HEK293 (cell line): ENCODE data around the gene NDC1.
A peak's percentile ranks its signal among the peaks of the same experiment; 100 is the strongest.

ENCODE experiments used
- GLIS2 ChIP-seq: fragments of 450-650 bp; formaldehyde crosslinking; IDR thresholded peaks from 2 replicates; pipeline ENCODE4 v1.5.1; 2016; ENCODE audit warnings: missing biosample characterization, missing genetic modification characterization
- KLF1 ChIP-seq: fragments of 450-650 bp; formaldehyde crosslinking; IDR thresholded peaks from 2 replicates; pipeline ENCODE4 v1.5.1; 2016; ENCODE audit warnings: missing biosample characterization, missing genetic modification characterization
- REPIN1 ChIP-seq: fragments of 450-650 bp; formaldehyde crosslinking; IDR thresholded peaks from 2 replicates; pipeline ENCODE4 v1.5.1; 2017; ENCODE audit warnings: missing biosample characterization, missing genetic modification characterization, low read depth
- SP3 ChIP-seq: fragments of 450-650 bp; formaldehyde crosslinking; IDR thresholded peaks from 2 replicates; pipeline ENCODE4 v1.5.1; 2016; ENCODE audit warnings: missing biosample characterization, missing genetic modification characterization
- TCF7L2 ChIP-seq: IDR thresholded peaks from 2 replicates; pipeline ENCODE4 v1.6.1; 2011; ENCODE audit warnings: low read depth, mild to moderate bottlenecking, inconsistent platforms, low read length, moderate library complexity, borderline replicate concordance
- ZBTB21 ChIP-seq: fragments of 450-650 bp; formaldehyde crosslinking; IDR thresholded peaks from 2 replicates; pipeline ENCODE4 v1.5.1; 2017; ENCODE audit warnings: missing biosample characterization, missing genetic modification characterization
- ZBTB7A ChIP-seq: fragments of 450-650 bp; formaldehyde crosslinking; IDR thresholded peaks from 2 replicates; pipeline ENCODE4 v1.5.1; 2016; ENCODE audit warnings: low read depth, missing biosample characterization, missing genetic modification characterization
- ZIC2 ChIP-seq: fragments of 450-650 bp; formaldehyde crosslinking; IDR thresholded peaks from 2 replicates; pipeline ENCODE4 v1.5.1; 2016; ENCODE audit warnings: missing biosample characterization, missing genetic modification characterization
- ZNF121 ChIP-seq: fragments of 450-650 bp; formaldehyde crosslinking; IDR thresholded peaks from 2 replicates; pipeline ENCODE4 v1.5.1; 2016; ENCODE audit warnings: missing biosample characterization, missing genetic modification characterization
- ZNF24 ChIP-seq: fragments of 450-650 bp; formaldehyde crosslinking; IDR thresholded peaks from 2 replicates; pipeline ENCODE4 v1.5.1; 2016; ENCODE audit warnings: missing biosample characterization, missing genetic modification characterization
- ZNF561 ChIP-seq: fragments of 450-650 bp; IDR thresholded peaks from 2 replicates; pipeline ENCODE4 v1.5.1; 2018; ENCODE audit warnings: missing biosample characterization, missing genetic modification characterization, borderline replicate concordance
- ZNF658 ChIP-seq: fragments of 450-650 bp; formaldehyde crosslinking; IDR thresholded peaks from 2 replicates; pipeline ENCODE4; 2016; ENCODE audit warnings: missing biosample characterization, missing genetic modification characterization
- ZNF785 ChIP-seq: fragments of 450-650 bp; formaldehyde crosslinking; IDR thresholded peaks from 2 replicates; pipeline ENCODE4 v1.5.1; 2016; ENCODE audit warnings: missing biosample characterization, missing genetic modification characterization
- ZNF837 ChIP-seq: fragments of 450-650 bp; formaldehyde crosslinking; IDR thresholded peaks from 2 replicates; pipeline ENCODE4 v1.5.1; 2016; ENCODE audit warnings: missing biosample characterization, missing genetic modification characterization
- ZXDB ChIP-seq: fragments of 450-650 bp; formaldehyde crosslinking; IDR thresholded peaks from 2 replicates; pipeline ENCODE4 v1.5.1; 2016; ENCODE audit warnings: missing biosample characterization, missing genetic modification characterization
- TF ChIP-seq, protein P1 (sequence below): fragments of 450-650 bp; formaldehyde crosslinking; IDR thresholded peaks from 2 replicates; pipeline ENCODE4 v1.5.1; 2016; ENCODE audit warnings: missing biosample characterization, missing genetic modification characterization
- TF ChIP-seq, protein P2 (sequence below): fragments of 450-650 bp; formaldehyde crosslinking; IDR thresholded peaks from 2 replicates; pipeline ENCODE4 v1.5.1; 2016; ENCODE audit warnings: missing biosample characterization, missing genetic modification characterization
- TF ChIP-seq, protein P3 (sequence below): fragments of 450-650 bp; formaldehyde crosslinking; IDR thresholded peaks from 2 replicates; pipeline ENCODE4 v1.5.1; 2016; ENCODE audit warnings: missing biosample characterization, missing genetic modification characterization
- TF ChIP-seq, protein P4 (sequence below): fragments of 450-650 bp; formaldehyde crosslinking; IDR thresholded peaks from 2 replicates; pipeline ENCODE4 v1.5.1; 2016; ENCODE audit warnings: missing biosample characterization, missing genetic modification characterization, borderline replicate concordance
- TF ChIP-seq, protein P5 (sequence below): fragments of 450-650 bp; formaldehyde crosslinking; optimal IDR thresholded peaks from 2 replicates; pipeline ENCODE3; 2016; ENCODE audit warnings: missing biosample characterization, mild to moderate bottlenecking, missing genetic modification characterization
- TF ChIP-seq, protein P6 (sequence below): fragments of 450-650 bp; formaldehyde crosslinking; IDR thresholded peaks from 2 replicates; pipeline ENCODE4 v1.5.1; 2016; ENCODE audit warnings: missing biosample characterization, missing genetic modification characterization
- TF ChIP-seq, protein P7 (sequence below): fragments of 450-650 bp; formaldehyde crosslinking; IDR thresholded peaks from 2 replicates; pipeline ENCODE4 v1.5.1; 2016; ENCODE audit warnings: missing biosample characterization, missing genetic modification characterization

The NDC1 gene

DNA sequence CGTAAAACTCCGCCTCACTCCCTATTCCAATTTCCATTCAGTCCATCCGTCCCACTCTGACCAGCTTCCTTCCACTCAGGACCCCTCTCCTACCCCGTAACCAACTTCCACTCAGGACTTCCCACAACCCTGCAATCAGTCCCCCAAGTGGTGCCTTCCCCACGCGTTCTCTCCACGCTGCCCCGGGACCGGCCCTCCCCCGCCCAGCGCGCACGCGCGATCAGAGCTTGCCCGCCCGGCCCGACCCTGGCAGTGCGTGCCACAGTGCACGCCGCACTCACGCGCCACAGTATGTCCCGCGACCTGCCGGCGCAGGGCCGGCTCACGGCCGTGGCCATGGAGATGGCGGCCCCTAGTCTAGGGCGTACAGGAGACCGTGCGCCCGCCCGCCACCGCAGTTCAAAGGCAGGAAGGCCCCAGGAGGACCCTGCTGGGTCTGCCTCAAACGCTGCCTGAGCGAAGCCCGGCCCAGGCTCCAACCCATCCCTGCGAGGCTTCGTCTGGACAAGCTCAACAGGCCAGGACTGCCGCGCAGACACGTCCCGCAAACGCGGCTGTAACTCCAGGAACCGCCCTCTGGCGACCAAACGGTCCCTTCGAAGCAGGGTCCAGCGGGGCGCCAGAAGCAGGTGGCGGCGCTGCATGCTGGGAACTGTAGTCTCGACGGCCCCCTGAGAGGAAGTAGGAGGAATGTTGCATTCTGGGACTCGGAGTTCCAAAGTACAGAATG, at the start of gene NDC1 (continued):
- TF ChIP-seq REPIN1 (tag by site-specific recombination) (no peak), TCF7L2 (peak; percentile 96), ZBTB7A (peak; percentile 90), ZNF561 (tag by site-specific recombination) (peak; percentile 82), ZNF837 (tag by site-specific recombination) (no peak), ZNF658 (tag by site-specific recombination) (no peak), ZIC2 (peak; percentile 81), ZNF785 (tag by site-specific recombination) (0 out of 2 replicates have a peak, but pooled peaks have one; percentile 80), ZNF24 (peak; percentile 83), SP3 (peak; percentile 94), KLF1 (tag by site-specific recombination) (peak; percentile 66), ZNF121 (tag by site-specific recombination) (peak; percentile 92), GLIS2 (tag by site-specific recombination) (peak; percentile 67), ZXDB (tag by site-specific recombination) (peak; percentile 98), ZBTB21 (tag by site-specific recombination) (0 out of 2 replicates have a peak, but pooled peaks have one; percentile 67)
- TF ChIP-seq, protein P1, sequence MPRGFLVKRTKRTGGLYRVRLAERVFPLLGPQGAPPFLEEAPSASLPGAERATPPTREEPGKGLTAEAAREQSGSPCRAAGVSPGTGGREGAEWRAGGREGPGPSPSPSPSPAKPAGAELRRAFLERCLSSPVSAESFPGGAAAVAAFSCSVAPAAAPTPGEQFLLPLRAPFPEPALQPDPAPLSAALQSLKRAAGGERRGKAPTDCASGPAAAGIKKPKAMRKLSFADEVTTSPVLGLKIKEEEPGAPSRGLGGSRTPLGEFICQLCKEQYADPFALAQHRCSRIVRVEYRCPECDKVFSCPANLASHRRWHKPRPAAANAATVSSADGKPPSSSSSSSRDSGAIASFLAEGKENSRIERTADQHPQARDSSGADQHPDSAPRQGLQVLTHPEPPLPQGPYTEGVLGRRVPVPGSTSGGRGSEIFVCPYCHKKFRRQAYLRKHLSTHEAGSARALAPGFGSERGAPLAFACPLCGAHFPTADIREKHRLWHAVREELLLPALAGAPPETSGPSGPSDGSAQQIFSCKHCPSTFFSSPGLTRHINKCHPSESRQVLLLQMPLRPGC: peak; percentile 82; the same call in 1 of the 2 replicates
- TF ChIP-seq, protein P2, sequence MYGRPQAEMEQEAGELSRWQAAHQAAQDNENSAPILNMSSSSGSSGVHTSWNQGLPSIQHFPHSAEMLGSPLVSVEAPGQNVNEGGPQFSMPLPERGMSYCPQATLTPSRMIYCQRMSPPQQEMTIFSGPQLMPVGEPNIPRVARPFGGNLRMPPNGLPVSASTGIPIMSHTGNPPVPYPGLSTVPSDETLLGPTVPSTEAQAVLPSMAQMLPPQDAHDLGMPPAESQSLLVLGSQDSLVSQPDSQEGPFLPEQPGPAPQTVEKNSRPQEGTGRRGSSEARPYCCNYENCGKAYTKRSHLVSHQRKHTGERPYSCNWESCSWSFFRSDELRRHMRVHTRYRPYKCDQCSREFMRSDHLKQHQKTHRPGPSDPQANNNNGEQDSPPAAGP (tag by site-specific recombination): peak; percentile 94
- TF ChIP-seq, protein P3, sequence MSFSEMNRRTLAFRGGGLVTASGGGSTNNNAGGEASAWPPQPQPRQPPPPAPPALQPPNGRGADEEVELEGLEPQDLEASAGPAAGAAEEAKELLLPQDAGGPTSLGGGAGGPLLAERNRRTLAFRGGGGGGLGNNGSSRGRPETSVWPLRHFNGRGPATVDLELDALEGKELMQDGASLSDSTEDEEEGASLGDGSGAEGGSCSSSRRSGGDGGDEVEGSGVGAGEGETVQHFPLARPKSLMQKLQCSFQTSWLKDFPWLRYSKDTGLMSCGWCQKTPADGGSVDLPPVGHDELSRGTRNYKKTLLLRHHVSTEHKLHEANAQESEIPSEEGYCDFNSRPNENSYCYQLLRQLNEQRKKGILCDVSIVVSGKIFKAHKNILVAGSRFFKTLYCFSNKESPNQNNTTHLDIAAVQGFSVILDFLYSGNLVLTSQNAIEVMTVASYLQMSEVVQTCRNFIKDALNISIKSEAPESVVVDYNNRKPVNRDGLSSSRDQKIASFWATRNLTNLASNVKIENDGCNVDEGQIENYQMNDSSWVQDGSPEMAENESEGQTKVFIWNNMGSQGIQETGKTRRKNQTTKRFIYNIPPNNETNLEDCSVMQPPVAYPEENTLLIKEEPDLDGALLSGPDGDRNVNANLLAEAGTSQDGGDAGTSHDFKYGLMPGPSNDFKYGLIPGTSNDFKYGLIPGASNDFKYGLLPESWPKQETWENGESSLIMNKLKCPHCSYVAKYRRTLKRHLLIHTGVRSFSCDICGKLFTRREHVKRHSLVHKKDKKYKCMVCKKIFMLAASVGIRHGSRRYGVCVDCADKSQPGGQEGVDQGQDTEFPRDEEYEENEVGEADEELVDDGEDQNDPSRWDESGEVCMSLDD (tag by site-specific recombination): 0 out of 2 replicates have a peak, but pooled peaks have one; percentile 54
- TF ChIP-seq, protein P4, sequence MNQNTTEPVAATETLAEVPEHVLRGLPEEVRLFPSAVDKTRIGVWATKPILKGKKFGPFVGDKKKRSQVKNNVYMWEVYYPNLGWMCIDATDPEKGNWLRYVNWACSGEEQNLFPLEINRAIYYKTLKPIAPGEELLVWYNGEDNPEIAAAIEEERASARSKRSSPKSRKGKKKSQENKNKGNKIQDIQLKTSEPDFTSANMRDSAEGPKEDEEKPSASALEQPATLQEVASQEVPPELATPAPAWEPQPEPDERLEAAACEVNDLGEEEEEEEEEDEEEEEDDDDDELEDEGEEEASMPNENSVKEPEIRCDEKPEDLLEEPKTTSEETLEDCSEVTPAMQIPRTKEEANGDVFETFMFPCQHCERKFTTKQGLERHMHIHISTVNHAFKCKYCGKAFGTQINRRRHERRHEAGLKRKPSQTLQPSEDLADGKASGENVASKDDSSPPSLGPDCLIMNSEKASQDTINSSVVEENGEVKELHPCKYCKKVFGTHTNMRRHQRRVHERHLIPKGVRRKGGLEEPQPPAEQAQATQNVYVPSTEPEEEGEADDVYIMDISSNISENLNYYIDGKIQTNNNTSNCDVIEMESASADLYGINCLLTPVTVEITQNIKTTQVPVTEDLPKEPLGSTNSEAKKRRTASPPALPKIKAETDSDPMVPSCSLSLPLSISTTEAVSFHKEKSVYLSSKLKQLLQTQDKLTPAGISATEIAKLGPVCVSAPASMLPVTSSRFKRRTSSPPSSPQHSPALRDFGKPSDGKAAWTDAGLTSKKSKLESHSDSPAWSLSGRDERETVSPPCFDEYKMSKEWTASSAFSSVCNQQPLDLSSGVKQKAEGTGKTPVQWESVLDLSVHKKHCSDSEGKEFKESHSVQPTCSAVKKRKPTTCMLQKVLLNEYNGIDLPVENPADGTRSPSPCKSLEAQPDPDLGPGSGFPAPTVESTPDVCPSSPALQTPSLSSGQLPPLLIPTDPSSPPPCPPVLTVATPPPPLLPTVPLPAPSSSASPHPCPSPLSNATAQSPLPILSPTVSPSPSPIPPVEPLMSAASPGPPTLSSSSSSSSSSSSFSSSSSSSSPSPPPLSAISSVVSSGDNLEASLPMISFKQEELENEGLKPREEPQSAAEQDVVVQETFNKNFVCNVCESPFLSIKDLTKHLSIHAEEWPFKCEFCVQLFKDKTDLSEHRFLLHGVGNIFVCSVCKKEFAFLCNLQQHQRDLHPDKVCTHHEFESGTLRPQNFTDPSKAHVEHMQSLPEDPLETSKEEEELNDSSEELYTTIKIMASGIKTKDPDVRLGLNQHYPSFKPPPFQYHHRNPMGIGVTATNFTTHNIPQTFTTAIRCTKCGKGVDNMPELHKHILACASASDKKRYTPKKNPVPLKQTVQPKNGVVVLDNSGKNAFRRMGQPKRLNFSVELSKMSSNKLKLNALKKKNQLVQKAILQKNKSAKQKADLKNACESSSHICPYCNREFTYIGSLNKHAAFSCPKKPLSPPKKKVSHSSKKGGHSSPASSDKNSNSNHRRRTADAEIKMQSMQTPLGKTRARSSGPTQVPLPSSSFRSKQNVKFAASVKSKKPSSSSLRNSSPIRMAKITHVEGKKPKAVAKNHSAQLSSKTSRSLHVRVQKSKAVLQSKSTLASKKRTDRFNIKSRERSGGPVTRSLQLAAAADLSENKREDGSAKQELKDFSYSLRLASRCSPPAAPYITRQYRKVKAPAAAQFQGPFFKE (tag by site-specific recombination): no peak
- TF ChIP-seq, protein P5, sequence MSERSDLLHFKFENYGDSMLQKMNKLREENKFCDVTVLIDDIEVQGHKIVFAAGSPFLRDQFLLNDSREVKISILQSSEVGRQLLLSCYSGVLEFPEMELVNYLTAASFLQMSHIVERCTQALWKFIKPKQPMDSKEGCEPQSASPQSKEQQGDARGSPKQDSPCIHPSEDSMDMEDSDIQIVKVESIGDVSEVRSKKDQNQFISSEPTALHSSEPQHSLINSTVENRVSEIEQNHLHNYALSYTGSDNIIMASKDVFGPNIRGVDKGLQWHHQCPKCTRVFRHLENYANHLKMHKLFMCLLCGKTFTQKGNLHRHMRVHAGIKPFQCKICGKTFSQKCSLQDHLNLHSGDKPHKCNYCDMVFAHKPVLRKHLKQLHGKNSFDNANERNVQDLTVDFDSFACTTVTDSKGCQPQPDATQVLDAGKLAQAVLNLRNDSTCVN (tag by site-specific recombination): peak; percentile 99
- TF ChIP-seq, protein P6, sequence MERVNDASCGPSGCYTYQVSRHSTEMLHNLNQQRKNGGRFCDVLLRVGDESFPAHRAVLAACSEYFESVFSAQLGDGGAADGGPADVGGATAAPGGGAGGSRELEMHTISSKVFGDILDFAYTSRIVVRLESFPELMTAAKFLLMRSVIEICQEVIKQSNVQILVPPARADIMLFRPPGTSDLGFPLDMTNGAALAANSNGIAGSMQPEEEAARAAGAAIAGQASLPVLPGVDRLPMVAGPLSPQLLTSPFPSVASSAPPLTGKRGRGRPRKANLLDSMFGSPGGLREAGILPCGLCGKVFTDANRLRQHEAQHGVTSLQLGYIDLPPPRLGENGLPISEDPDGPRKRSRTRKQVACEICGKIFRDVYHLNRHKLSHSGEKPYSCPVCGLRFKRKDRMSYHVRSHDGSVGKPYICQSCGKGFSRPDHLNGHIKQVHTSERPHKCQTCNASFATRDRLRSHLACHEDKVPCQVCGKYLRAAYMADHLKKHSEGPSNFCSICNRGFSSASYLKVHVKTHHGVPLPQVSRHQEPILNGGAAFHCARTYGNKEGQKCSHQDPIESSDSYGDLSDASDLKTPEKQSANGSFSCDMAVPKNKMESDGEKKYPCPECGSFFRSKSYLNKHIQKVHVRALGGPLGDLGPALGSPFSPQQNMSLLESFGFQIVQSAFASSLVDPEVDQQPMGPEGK (tag by site-specific recombination): peak; percentile 79
- TF ChIP-seq, protein P7, sequence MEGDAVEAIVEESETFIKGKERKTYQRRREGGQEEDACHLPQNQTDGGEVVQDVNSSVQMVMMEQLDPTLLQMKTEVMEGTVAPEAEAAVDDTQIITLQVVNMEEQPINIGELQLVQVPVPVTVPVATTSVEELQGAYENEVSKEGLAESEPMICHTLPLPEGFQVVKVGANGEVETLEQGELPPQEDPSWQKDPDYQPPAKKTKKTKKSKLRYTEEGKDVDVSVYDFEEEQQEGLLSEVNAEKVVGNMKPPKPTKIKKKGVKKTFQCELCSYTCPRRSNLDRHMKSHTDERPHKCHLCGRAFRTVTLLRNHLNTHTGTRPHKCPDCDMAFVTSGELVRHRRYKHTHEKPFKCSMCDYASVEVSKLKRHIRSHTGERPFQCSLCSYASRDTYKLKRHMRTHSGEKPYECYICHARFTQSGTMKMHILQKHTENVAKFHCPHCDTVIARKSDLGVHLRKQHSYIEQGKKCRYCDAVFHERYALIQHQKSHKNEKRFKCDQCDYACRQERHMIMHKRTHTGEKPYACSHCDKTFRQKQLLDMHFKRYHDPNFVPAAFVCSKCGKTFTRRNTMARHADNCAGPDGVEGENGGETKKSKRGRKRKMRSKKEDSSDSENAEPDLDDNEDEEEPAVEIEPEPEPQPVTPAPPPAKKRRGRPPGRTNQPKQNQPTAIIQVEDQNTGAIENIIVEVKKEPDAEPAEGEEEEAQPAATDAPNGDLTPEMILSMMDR (tag by site-specific recombination): peak; percentile 94
